Stomach (tissue), 4 donors: ENCODE measurements around the gene TMEM240.

Experiments
- CTCF ChIP-seq, 7 experiments: fragments of 450-650 bp in 4 of 7; fragments of 200-600 bp in 3 of 7; sonication (generic) in 3 of 7; IDR thresholded peaks; one replicate each; pipeline ENCODE4 v1.5.1; 2016 to 2019; ENCODE audit warnings: antibody characterized with exemption in 7 of 7, control low read depth in 2 of 7, mild to moderate bottlenecking in 1 of 7
- EP300 ChIP-seq: sonication (generic); formaldehyde crosslinking; IDR thresholded peaks from one replicate; pipeline ENCODE4 v1.6.1; 2017; ENCODE audit warnings: antibody characterized with exemption

GRCh38 chr1:1489231-1489630 is 51.2 kb downstream of the TMEM240 start:
- no peak for TF ChIP-seq CTCF (IDR thresholded peaks at IDR 0.05)
- no peak for TF ChIP-seq EP300
